IPS-15b (cell line): ENCODE data around the gene AGPAT4.

Experiments used
- H3K27me3 ChIP-seq: one replicate; pipeline ENCODE4 v1.6.1; 2013; ENCODE audit warnings: low read length; ENCODE audit not compliant: control insufficient read depth, insufficient read depth
- H3K36me3 ChIP-seq: one replicate; pipeline ENCODE4 v1.6.1; 2013; ENCODE audit warnings: low read length; ENCODE audit not compliant: control insufficient read depth, insufficient read depth
- H3K4me1 ChIP-seq: one replicate; pipeline ENCODE4 v1.6.1; 2013; ENCODE audit warnings: mild to moderate bottlenecking, low read length; ENCODE audit not compliant: control insufficient read depth, insufficient read depth
- H3K4me3 ChIP-seq: one replicate; pipeline ENCODE4 v1.5.1; 2013; ENCODE audit warnings: low read depth, low read length
- H3K9ac ChIP-seq: one replicate; pipeline ENCODE4 v1.6.1; 2013; ENCODE audit warnings: low read depth, mild to moderate bottlenecking, low read length
- H3K9me3 ChIP-seq: one replicate; pipeline ENCODE4 v1.6.1; 2013; ENCODE audit warnings: mild to moderate bottlenecking, low read length; ENCODE audit not compliant: control insufficient read depth, insufficient read depth

Gene AGPAT4

DNA sequence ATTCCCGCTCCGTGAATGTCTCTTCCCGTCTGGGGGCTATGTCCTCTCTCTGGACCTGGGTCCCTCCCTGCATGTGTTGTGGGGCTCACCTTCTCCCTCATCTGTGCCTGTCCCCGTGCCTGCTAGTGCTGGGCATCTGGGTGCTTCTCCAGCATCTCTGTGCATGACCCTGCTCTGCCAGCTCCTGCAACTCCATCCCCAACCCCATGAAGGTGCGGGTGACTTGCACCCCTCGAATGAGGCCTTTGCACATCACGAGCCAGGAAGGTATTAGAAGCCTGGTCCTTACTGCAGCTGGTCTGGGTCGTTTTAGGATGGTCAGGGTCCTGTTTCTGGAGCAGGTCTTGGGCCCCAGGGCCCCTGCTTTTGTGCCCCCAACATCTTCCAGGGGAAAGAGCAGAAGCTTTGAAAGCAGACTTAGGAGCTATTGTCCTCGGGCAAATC, 109.7 kb downstream of the AGPAT4 start:
- H3K27me3 ChIP-seq, result no peaks in the 10 kb centered on the region
- H3K9me3 ChIP-seq, result no peaks in the 10 kb centered on the region
- H3K4me3 ChIP-seq, result no peak overlapping the region
- H3K36me3 ChIP-seq, result peaks cover 12% of the 10 kb centered on the region
- H3K9ac ChIP-seq, result no peak overlapping the region
- peaks cover 8% of the 10 kb centered on the region for H3K4me1 ChIP-seq

DNA sequence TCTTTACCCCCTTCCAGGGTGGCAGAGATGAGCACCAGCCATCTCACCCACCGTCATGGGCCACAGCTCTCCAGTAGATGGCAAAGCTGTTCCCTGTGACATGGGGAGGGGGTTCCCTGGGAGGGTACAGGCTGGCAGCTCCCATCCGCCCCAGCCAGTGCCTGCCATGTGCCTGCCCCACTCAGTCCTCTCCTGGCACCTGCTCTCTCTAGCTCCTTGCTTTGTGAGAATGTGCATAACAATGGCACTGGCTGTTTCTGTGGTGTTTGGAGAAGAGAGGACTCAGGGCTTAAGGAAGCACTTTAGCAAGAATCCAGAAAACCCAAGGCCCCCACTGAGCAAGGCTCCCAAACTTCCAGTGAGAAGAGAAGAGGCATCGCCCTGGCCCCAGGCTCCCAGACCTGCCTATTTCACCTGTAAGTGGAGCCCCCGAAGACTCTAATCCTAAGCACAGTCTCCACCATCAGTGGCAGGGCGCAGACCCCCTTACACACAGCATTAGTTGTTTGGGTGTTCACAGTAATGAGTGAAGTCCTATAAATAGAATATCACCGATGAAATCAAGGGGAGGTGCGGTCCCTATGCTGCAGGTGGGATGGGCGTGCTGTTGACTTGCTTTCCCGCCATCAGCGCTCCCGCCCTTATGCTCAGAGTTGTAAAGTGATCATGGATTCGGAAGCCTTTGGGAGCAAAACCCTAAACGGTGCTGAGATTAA, 110.2 kb downstream of the AGPAT4 start:
- no peak overlapping the region for H3K4me3 ChIP-seq
- H3K9me3 ChIP-seq, result no peaks in the 10 kb centered on the region
- H3K36me3 ChIP-seq, result peaks cover 14% of the 10 kb centered on the region
- H3K27me3 ChIP-seq, result no peaks in the 10 kb centered on the region
- H3K4me1 ChIP-seq, result peaks cover 8% of the 10 kb centered on the region
- H3K9ac ChIP-seq, result no peak overlapping the region

DNA sequence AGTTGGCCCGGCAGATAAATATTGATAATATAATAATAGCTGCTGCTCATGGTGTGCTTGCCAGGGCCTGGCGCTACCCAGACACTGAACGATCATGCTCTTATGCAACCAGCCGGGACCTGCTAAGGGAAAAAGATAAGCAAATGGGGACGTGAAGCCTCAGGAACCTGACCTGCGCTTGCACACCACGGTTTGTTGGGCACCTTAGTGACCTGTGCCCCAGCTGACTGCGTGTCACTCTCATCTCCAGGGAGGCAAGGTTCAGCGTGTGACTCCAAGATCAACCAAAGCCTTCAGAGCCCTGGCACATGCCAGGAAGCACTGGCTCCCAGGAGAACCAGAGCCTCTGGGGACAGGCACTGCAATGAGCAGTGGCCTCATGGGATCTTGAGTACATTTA, 111.1 kb downstream of the AGPAT4 start:
- Histone ChIP-seq H3K27me3 (no peaks in the 10 kb centered on the region), H3K4me3 (no peak overlapping the region), H3K4me1 (peaks cover under 1% of the 10 kb centered on the region), H3K9me3 (no peaks in the 10 kb centered on the region), H3K36me3 (peaks cover 14% of the 10 kb centered on the region), H3K9ac (no peak overlapping the region)

DNA sequence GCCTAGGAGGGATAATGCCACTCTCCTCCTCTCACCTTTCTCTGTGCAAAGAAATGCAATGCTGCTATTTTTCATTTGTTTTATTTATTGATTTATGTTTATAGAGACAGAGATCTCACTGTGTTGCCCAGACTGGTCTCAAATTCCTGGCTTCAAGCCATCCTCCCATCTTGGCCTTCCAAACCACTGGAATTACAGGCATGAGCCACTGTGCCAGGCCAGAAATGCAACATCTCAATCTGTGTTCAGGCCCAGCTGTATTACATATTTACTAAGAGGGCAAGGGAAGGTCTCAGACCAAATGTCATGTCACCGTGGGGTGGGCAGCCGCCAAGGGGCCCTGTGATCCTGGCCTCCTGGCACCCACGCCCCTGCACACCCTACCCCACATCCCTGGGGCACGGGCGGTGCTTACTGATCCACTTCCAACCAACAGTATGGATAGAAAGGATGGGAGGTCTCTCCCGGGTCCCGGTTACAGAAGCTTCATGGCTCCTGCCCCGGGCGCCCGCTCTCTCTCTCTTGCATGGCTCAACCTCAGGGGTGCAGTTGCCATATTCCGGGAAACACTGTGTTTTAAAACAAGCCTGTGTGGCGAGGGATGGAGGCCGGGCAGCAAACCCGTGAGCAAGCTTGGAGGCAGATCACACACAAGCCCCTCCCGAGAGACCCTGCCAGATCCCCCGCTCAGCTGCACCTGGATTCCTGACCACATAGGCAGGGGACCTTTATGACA, 111.8 kb downstream of the AGPAT4 start:
- peaks cover 15% of the 10 kb centered on the region for H3K36me3 ChIP-seq
- no peak overlapping the region for H3K4me3 ChIP-seq
- no peaks in the 10 kb centered on the region for H3K9me3 ChIP-seq
- H3K4me1 ChIP-seq, result no peaks in the 10 kb centered on the region
- H3K27me3 ChIP-seq, result no peaks in the 10 kb centered on the region
- H3K9ac ChIP-seq, result no peak overlapping the region

DNA sequence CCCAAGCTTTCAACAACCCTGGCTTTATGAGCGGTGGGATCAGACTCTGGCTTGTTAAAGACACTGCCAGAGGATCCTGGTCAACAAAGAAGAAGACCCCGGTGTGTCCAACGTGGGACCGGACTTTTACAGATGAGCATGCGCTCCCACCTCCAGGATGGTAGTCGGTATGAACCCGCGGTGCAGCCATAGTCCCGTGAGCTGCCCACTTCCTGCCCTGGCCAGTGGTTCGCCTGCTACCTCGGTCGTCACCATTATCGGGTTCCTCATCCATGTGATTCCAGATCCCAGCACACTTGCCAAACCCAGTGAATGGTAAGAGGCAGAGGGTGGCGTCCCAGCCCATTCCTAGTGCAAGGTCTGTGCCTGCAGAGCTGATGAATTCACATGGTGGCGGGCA, 112.7 kb downstream of the AGPAT4 start:
- H3K9ac ChIP-seq, result no peak overlapping the region
- no peaks in the 10 kb centered on the region for H3K27me3 ChIP-seq

DNA sequence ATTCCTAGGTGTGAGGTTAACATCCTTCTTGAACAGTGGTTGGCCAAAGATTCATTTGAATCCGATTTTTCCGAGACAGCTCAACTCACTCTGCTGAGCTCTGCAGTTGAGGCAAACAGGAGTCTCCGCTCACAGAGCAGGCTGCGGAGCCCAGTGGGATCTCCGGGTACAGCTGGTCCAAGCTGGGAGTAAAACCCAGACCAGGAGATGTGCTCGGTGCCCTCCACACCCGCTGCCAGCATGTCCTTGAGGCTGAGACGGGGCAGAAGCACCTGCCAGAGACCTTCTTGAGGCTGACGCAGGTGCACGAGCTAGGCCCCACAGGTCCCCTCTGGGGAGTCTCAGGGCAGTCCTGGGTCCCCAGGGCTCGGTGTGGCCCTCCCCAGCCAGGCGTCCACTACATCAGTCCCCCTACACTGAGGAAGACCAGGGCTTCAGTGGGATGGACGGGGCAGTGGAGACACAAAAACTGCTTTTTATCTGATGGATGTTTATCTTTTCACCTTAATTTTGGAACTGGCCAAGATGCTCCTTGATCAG, 119.0 kb downstream of the AGPAT4 start:
- H3K36me3 ChIP-seq, result peaks cover 19% of the 10 kb centered on the region
- no peak overlapping the region for H3K9ac ChIP-seq
- H3K9me3 ChIP-seq, result no peaks in the 10 kb centered on the region
- no peaks in the 10 kb centered on the region for H3K27me3 ChIP-seq
- H3K4me3 ChIP-seq, result no peak overlapping the region
- no peaks in the 10 kb centered on the region for H3K4me1 ChIP-seq

More for the DNA sequence above, 112.7 kb downstream of the AGPAT4 start:
- H3K9me3 ChIP-seq, result no peaks in the 10 kb centered on the region
- no peak overlapping the region for H3K4me3 ChIP-seq
- H3K4me1 ChIP-seq, result no peaks in the 10 kb centered on the region
- peaks cover 17% of the 10 kb centered on the region for H3K36me3 ChIP-seq

DNA sequence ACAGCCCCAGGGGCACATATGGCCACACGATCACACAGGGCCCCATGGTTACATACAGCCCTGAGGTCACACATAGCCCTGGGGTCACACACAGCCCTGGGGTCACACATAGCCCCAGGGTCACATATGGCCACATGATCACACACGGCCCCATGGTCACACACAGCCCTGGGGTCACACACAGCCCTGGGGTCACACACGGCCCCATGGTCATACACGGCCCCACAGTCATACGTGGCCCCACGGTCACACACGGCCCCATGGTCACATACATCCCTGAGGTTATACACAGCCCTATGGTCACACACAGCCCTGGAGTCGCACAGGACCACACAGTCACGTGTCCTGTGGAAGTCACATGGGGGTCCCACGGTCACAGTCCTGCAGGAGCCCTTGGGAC, 120.1 kb downstream of the AGPAT4 start:
- H3K27me3 ChIP-seq, result no peaks in the 10 kb centered on the region
- H3K4me3 ChIP-seq, result no peak overlapping the region
- H3K4me1 ChIP-seq, result no peaks in the 10 kb centered on the region
- no peaks in the 10 kb centered on the region for H3K9me3 ChIP-seq
- peaks cover 16% of the 10 kb centered on the region for H3K36me3 ChIP-seq
- H3K9ac ChIP-seq, result no peak overlapping the region

DNA sequence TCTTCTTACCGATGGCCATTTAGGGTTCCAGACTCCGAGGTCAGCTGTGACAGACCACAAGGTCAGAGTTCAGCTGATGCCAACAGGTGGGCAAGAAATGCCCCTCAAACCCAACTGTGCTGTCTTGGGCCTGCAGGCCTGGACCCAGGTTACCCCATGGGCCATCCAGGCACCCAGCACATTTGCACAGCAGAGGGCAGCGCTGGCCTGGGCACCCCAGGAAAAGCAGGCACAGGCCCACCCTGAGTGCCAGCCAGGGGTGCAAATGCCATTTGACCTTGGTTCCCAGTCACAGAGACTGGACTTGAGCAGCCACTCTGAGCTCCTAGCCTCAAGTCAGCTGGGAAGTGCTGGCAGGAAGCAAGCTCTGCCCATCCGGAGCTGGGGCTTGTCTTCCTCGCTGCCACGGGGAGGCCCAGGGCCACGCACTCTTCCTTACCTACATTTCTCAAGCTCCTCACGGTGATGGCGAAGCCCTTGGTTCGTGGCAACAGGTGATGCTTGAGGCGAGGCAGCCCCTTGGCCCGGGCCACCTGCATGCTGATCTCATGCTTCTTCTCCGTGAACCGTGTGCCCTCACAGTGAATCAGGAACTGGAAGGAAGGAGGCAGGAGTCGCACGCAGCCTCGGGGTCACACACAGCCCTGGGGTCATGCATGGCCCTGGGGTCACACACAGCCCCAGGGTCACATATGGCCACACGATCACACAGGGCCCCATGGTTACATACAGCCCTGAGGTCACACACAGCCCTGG, 120.8 kb downstream of the AGPAT4 start:
- Histone ChIP-seq H3K9ac (no peak overlapping the region), H3K27me3 (no peaks in the 10 kb centered on the region), H3K36me3 (peaks cover 19% of the 10 kb centered on the region)

DNA sequence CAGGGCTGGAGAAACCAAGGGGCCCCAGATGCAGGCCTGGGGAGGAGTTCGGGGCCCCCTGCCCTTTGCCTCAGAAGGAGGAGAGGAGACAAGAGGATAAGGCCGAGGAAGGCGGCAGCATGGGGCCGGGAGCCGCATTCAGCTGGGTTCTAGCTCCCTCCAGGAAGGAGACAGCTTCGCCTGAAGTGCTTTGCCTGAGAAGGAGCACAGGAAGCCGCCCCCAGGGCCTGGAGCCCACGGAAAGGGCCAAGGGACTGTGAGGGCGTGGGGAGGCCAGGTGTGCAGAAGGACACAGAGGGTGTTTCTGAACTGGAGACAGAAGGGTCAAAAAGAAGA, 121.4 kb downstream of the AGPAT4 start:
- Histone ChIP-seq H3K36me3 (peaks cover 23% of the 10 kb centered on the region), H3K27me3 (no peaks in the 10 kb centered on the region), H3K4me1 (no peaks in the 10 kb centered on the region), H3K9me3 (no peaks in the 10 kb centered on the region), H3K4me3 (no peak overlapping the region), H3K9ac (no peak overlapping the region)

More for the DNA sequence above, 120.8 kb downstream of the AGPAT4 start:
- Histone ChIP-seq H3K4me1 (no peaks in the 10 kb centered on the region), H3K4me3 (no peak overlapping the region), H3K9me3 (no peaks in the 10 kb centered on the region)

DNA sequence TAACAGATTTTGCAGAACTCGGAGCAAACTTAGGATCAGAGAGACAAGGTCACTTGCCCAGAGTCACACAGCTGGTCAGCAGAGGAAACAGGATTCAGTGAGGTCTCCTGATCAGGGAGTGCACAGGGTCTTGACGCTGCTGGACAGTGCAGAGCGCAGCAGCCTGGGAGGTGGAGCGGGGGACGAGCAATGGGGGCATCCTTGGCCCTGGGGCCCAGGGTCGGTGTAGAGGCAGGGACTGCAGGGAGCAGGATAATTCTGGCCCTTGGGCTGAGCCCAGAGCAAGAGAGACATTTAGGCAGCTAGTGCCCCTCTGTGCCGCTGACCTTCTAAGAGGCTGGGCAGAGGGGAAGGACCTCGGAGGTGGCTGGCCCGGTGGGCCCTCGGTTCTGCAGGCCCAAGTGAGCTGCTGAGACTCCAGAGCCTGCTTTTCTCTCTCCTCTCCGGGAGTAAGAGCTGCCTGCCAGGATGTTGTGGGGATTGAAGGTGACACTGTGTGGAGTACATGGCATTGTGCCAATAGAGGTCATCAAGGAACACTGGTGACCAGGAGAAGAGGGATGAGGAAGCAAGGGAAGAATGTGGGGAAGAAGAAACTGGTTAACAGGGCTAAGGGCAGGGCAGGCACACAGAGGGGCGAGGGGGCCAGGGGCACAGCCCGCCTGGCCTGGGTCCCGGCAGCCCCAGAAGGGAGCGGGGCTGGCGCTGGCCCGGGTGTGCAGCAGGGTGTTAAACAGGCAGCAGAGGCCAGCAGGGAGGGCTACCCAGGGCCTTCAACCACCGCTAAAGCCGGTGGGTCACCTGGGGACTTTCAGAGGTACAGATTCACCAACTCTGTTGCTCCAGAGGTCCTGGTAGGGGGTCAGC, 122.0 kb downstream of the AGPAT4 start:
- no peaks in the 10 kb centered on the region for H3K4me1 ChIP-seq
- H3K36me3 ChIP-seq, result peaks cover 21% of the 10 kb centered on the region
- no peaks in the 10 kb centered on the region for H3K27me3 ChIP-seq
- no peaks in the 10 kb centered on the region for H3K9me3 ChIP-seq
- H3K4me3 ChIP-seq, result no peak overlapping the region
- no peak overlapping the region for H3K9ac ChIP-seq

DNA sequence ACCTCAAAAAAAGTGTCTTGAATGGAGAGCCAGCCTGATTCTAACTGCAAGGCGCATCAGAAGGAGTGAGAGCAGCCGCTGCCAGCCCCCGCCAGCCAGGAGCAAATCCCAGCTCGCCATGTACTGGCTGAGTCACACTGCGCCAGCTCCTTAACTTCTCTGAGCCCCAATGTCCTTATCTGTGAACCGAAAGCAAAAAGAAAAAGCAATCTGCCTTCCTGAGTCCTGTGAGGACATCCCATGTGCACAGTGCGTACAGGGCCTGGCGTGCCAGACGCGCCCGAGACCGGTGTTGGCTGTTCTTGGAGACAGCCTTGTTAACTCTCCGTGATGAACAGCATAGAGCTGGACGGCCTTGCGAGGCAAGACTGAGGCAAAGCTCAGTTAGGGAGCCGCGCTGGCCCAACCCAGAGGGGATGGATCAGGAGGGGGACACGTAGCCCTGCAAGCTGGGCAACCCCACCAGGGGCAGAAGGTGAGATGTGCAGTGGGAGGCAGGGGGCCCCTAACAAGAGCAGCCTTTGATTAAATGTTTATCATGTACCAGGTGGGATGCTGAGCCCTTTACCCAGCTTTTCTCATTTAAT, 122.7 kb downstream of the AGPAT4 start:
- Histone ChIP-seq H3K9ac (no peak overlapping the region), H3K36me3 (peaks cover 20% of the 10 kb centered on the region), H3K9me3 (no peaks in the 10 kb centered on the region), H3K27me3 (no peaks in the 10 kb centered on the region), H3K4me3 (no peak overlapping the region), H3K4me1 (no peaks in the 10 kb centered on the region)
